Liver (tissue), 3 donors: Measurements from ENCODE around the gene UNKL.

Experiments used
- EGR1 ChIP-seq, 2 donors: IDR thresholded peaks; 2 replicates each; pipeline ENCODE4 v1.6.1; 2016 to 2018; ENCODE audit warnings: antibody characterized with exemption in 2 of 2, low read depth in 2 of 2
- NR2F2 ChIP-seq: IDR thresholded peaks from 2 replicates; pipeline ENCODE4 v1.6.1; 2016; ENCODE audit warnings: antibody characterized with exemption
- RAD21 ChIP-seq, 2 donors: IDR thresholded peaks; 2 replicates each; pipeline ENCODE4 v1.6.1; 2016; ENCODE audit warnings: antibody characterized with exemption in 2 of 2, mild to moderate bottlenecking in 2 of 2
- SP1 ChIP-seq: IDR thresholded peaks from 2 replicates; pipeline ENCODE4 v1.6.1; 2018; ENCODE audit warnings: antibody characterized with exemption, mild to moderate bottlenecking
- TAF1 ChIP-seq: conservative IDR thresholded peaks from 2 replicates; pipeline ENCODE4 v1.6.1; 2016; ENCODE audit warnings: antibody characterized with exemption, mild to moderate bottlenecking
- TF ChIP-seq, protein P1 (sequence below): fragments of 150-350 bp; IDR thresholded peaks from 2 replicates; pipeline ENCODE4 v1.5.1; 2017; ENCODE audit warnings: improper control_type of control experiment, low read depth, low read length; ENCODE audit not compliant: missing input control
- TF ChIP-seq, protein P2 (sequence below): IDR thresholded peaks from 2 replicates; pipeline ENCODE4 v1.6.1; 2016; ENCODE audit warnings: antibody characterized with exemption, mild to moderate bottlenecking
- TF ChIP-seq, protein P3 (sequence below): IDR thresholded peaks from 2 replicates; pipeline ENCODE4 v1.6.1; 2016; ENCODE audit warnings: antibody characterized with exemption
- TF ChIP-seq, protein P4 (sequence below): IDR thresholded peaks from 2 replicates; pipeline ENCODE4 v1.6.1; 2016; ENCODE audit warnings: antibody characterized with exemption
- donor health status: healthy.
- donor health status: healthy.

DNA sequence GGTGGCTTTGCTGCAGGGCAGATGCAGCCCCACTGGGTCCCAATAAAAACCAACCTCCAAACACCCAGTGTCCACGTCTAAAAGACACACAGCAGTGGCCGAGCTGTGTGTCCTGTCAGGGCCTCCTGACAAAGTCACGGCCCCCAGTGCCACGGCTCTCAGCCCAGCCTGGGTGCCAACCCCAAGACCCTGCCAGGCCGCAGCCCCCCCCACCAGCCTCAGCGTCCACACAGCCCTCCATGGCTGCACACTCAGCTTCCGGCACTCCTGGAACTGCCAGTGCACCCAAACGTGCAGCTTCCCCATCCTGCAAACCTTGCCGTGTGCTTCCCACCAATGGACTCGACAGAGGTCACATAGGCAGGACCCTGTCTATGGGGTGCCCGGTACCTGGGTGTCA, 33.5 kb upstream of the UNKL start:
- TF ChIP-seq, protein P1, sequence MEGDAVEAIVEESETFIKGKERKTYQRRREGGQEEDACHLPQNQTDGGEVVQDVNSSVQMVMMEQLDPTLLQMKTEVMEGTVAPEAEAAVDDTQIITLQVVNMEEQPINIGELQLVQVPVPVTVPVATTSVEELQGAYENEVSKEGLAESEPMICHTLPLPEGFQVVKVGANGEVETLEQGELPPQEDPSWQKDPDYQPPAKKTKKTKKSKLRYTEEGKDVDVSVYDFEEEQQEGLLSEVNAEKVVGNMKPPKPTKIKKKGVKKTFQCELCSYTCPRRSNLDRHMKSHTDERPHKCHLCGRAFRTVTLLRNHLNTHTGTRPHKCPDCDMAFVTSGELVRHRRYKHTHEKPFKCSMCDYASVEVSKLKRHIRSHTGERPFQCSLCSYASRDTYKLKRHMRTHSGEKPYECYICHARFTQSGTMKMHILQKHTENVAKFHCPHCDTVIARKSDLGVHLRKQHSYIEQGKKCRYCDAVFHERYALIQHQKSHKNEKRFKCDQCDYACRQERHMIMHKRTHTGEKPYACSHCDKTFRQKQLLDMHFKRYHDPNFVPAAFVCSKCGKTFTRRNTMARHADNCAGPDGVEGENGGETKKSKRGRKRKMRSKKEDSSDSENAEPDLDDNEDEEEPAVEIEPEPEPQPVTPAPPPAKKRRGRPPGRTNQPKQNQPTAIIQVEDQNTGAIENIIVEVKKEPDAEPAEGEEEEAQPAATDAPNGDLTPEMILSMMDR, result no peak
- TF ChIP-seq, protein P2, sequence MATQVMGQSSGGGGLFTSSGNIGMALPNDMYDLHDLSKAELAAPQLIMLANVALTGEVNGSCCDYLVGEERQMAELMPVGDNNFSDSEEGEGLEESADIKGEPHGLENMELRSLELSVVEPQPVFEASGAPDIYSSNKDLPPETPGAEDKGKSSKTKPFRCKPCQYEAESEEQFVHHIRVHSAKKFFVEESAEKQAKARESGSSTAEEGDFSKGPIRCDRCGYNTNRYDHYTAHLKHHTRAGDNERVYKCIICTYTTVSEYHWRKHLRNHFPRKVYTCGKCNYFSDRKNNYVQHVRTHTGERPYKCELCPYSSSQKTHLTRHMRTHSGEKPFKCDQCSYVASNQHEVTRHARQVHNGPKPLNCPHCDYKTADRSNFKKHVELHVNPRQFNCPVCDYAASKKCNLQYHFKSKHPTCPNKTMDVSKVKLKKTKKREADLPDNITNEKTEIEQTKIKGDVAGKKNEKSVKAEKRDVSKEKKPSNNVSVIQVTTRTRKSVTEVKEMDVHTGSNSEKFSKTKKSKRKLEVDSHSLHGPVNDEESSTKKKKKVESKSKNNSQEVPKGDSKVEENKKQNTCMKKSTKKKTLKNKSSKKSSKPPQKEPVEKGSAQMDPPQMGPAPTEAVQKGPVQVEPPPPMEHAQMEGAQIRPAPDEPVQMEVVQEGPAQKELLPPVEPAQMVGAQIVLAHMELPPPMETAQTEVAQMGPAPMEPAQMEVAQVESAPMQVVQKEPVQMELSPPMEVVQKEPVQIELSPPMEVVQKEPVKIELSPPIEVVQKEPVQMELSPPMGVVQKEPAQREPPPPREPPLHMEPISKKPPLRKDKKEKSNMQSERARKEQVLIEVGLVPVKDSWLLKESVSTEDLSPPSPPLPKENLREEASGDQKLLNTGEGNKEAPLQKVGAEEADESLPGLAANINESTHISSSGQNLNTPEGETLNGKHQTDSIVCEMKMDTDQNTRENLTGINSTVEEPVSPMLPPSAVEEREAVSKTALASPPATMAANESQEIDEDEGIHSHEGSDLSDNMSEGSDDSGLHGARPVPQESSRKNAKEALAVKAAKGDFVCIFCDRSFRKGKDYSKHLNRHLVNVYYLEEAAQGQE, result no peak
- TF ChIP-seq TAF1 (no peak), EGR1 (IDR thresholded peaks at IDR 0.05; ENCODE audit: low read depth in 2 of 2) (no peak), SP1 (no peak), NR2F2 (no peak), RAD21 (IDR thresholded peaks at IDR 0.05) (no peak)
- TF ChIP-seq, protein P3, sequence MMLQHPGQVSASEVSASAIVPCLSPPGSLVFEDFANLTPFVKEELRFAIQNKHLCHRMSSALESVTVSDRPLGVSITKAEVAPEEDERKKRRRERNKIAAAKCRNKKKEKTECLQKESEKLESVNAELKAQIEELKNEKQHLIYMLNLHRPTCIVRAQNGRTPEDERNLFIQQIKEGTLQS, result no peak
- TF ChIP-seq, protein P4, sequence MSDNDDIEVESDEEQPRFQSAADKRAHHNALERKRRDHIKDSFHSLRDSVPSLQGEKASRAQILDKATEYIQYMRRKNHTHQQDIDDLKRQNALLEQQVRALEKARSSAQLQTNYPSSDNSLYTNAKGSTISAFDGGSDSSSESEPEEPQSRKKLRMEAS, result no peak
